Skeletal muscle tissue (tissue), 4 donors: ENCODE data around the gene COL6A5. TPM values are rescaled to one million over a fixed set of nuclear protein-coding genes. Genes with fewer than 3 reads are reported as not detected.
"Not testable (repeated sequence)": the region's sequence is repeated elsewhere in the genome, so short reads cannot be mapped to it uniquely, and the experiment has no call there.

Experiments used
- H3K27ac ChIP-seq: one replicate; pipeline ENCODE4 v1.7.0; 2013; ENCODE audit warnings: mild to moderate bottlenecking, low read depth, low read length, inconsistent platforms
- H3K27me3 ChIP-seq, 3 donors: one replicate each; pipeline ENCODE4 v1.7.0; 2013; ENCODE audit warnings: low read length in 3 of 3; ENCODE audit not compliant: control insufficient read depth in 3 of 3, insufficient read depth in 3 of 3
- H3K36me3 ChIP-seq, 3 donors: one replicate each; pipeline ENCODE4 v1.7.0; 2013; ENCODE audit warnings: low read length in 3 of 3; ENCODE audit not compliant: control insufficient read depth in 3 of 3, insufficient read depth in 3 of 3
- H3K4me1 ChIP-seq, 3 donors: one replicate each; pipeline ENCODE4 v1.7.0; 2013; ENCODE audit warnings: low read length in 3 of 3, mild to moderate bottlenecking in 3 of 3; ENCODE audit not compliant: control insufficient read depth in 3 of 3, insufficient read depth in 3 of 3
- H3K4me3 ChIP-seq, 3 donors: one replicate each; pipeline ENCODE4 v1.7.0; 2013; ENCODE audit warnings: low read length in 3 of 3
- H3K9ac ChIP-seq, 3 donors: one replicate each; pipeline ENCODE4 v1.7.0; 2013; ENCODE audit warnings: low read length in 3 of 3, mild to moderate bottlenecking in 3 of 3, moderate library complexity in 2 of 3, low read depth in 1 of 3
- H3K9me3 ChIP-seq, 3 donors: one replicate each; pipeline ENCODE4 v1.7.0; 2013; ENCODE audit warnings: low read length in 3 of 3; ENCODE audit not compliant: control insufficient read depth in 3 of 3
- total RNA-seq: library from RNA; depleted of rRNA; stranded (reverse); fragments of >200 nt; gene quantifications from one replicate; pipeline ENCODE4 v1.2.3, GENCODE V29; 2014
- donor health status: Osteomylitis.

Gene COL6A5
- total RNA-seq, 1 donor from 2014 or later = not detected

- Histone ChIP-seq H3K4me3 (no peak overlapping the region), H3K4me1 (no peaks in the 10 kb centered on the region), H3K9ac (no peak overlapping the region), H3K27me3 (no peaks in the 10 kb centered on the region), H3K27ac (no peak overlapping the region), H3K36me3 (no peaks in the 10 kb centered on the region), H3K9me3 (no peaks in the 10 kb centered on the region)
These were observed 84.8 kb downstream of the COL6A5 start for GRCh38 chr3:130430266-130430665.

- H3K27me3 ChIP-seq, H3K9me3 ChIP-seq, H3K4me3 ChIP-seq, H3K36me3 ChIP-seq, H3K4me1 ChIP-seq, H3K9ac ChIP-seq, H3K27ac ChIP-seq: not testable (repeated sequence)
These were observed 86.6 kb downstream of the COL6A5 start for GRCh38 chr3:130432086-130432485.

DNA sequence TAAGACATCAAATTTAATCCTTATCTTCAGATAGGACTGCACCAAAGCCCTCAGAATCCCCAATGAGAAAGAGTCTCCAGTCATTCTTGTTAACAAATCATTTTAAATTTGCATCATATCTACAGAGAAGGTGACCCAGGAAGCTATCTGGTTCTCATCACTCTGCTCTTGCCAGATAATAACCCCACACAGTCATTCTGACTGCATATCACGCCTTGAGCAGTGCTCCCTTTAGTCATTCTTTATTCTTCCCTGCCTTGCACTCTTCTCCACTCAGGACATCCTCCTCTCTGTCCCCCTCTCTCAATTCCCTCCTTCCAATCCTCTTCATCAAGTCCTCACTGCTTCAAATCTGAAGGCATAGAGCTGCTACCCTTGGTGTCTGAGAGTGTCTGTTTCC lies 87.8 kb downstream of the COL6A5 start:
- H3K36me3 ChIP-seq = no peaks in the 10 kb centered on the region
- H3K9ac ChIP-seq = no peak overlapping the region
- no peak overlapping the region for H3K4me3 ChIP-seq
- H3K27ac ChIP-seq = no peak overlapping the region
- no peaks in the 10 kb centered on the region for H3K27me3 ChIP-seq
- H3K4me1 ChIP-seq = no peaks in the 10 kb centered on the region
- no peaks in the 10 kb centered on the region for H3K9me3 ChIP-seq

GRCh38 chr3:130442284-130442683 lies 96.8 kb downstream of the COL6A5 start:
- Histone ChIP-seq H3K9me3 (no peaks in the 10 kb centered on the region), H3K27ac (no peak overlapping the region), H3K27me3 (no peaks in the 10 kb centered on the region), H3K4me3 (no peak overlapping the region), H3K4me1 (no peaks in the 10 kb centered on the region), H3K9ac (no peak overlapping the region), H3K36me3 (no peaks in the 10 kb centered on the region)

- H3K4me3 ChIP-seq, H3K27me3 ChIP-seq, H3K4me1 ChIP-seq, H3K27ac ChIP-seq, H3K36me3 ChIP-seq, H3K9ac ChIP-seq, H3K9me3 ChIP-seq: not testable (repeated sequence)
These were observed 101.4 kb downstream of the COL6A5 start for GRCh38 chr3:130446840-130447239.

DNA sequence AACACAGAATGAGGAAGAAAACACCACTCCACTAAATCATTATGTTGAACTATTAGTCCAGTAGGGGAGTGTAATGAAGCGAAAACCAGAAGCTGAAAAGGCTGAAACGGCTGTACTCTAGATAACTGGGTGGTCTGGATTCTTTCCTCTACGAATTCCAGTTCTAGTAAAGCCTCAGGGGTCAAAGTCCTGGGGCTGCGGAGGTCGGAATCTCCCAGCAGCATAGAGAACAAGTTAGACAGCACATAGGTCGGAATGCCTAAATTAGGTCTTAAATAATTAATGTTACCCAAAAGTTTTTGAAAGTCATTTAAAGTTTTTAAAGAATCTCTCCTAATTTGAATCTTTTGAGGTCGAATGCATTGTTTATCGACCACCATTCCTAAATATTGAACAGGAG lies 102.7 kb downstream of the COL6A5 start:
- not testable (repeated sequence) for H3K27ac ChIP-seq, H3K4me1 ChIP-seq, H3K27me3 ChIP-seq, H3K4me3 ChIP-seq, H3K9ac ChIP-seq, H3K36me3 ChIP-seq, H3K9me3 ChIP-seq

DNA sequence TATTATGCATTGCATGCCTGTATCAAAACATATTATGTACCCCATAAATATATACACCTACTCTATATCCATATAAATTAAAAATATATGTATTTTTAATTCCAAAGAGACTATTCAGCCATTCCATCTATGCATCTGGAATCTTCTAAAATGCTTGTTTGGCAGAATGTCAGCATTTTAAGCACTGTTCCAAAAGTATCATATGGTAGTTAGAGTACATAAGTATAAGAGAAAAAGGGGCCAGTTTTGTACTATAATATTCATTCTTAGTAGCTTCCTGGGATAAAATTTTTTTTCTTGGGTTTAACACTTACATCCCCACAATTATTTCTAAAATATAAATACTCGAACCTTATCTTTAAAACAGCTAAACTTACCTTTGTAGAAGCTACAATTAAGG lies 111.1 kb downstream of the COL6A5 start:
- no peaks in the 10 kb centered on the region for H3K4me1 ChIP-seq
- H3K9me3 ChIP-seq = no peaks in the 10 kb centered on the region
- H3K27me3 ChIP-seq = no peaks in the 10 kb centered on the region
- H3K36me3 ChIP-seq = no peaks in the 10 kb centered on the region
- no peak overlapping the region for H3K27ac ChIP-seq
- no peak overlapping the region for H3K9ac ChIP-seq
- H3K4me3 ChIP-seq = no peak overlapping the region

GRCh38 chr3:130457671-130458070 lies 112.2 kb downstream of the COL6A5 start:
- Histone ChIP-seq H3K36me3 (no peaks in the 10 kb centered on the region), H3K4me1 (no peaks in the 10 kb centered on the region), H3K27ac (no peak overlapping the region), H3K9ac (no peak overlapping the region), H3K9me3 (no peaks in the 10 kb centered on the region), H3K4me3 (no peak overlapping the region), H3K27me3 (no peaks in the 10 kb centered on the region)

DNA sequence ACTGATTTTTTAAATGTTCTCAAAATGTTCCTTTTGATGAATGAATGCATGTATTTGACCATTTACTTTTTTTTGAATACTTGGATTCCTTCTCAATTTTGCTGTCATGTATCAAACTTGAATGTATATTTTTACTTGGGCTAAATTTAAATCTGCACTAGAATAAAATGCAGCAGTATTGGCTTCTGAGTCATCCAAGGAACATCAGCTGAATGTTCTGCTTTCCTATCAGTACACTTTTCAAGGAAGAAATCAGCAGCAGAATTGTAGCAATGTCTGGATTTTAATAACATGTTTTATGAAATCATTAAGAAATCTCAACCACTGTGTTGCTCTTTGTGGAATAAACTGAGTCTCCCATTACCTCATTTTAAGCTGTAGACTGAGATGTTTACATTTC lies 114.5 kb downstream of the COL6A5 start:
- no peak overlapping the region for H3K27ac ChIP-seq
- no peak overlapping the region for H3K9ac ChIP-seq
- no peaks in the 10 kb centered on the region for H3K4me1 ChIP-seq
- H3K4me3 ChIP-seq = no peak overlapping the region
- H3K9me3 ChIP-seq = no peaks in the 10 kb centered on the region
- no peaks in the 10 kb centered on the region for H3K36me3 ChIP-seq
- H3K27me3 ChIP-seq = no peaks in the 10 kb centered on the region

DNA sequence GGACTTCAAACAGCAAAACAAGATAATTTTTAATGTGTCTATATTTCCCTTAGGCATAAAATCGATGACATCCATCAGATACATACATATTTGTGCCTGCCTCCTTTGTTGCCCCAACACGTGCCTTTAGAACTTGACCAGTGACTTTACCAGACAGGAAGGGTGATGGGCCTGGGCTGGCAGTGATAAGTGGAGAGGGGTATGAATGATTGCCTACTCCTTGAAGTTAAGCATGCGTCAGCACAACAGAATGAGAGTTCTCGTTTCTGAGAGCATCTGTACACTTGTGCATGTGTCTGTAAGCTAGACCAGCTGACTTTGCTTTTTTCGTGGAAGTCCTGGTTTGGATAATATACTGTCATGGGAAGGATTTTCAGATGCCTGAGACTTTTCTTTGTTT lies 116.6 kb downstream of the COL6A5 start:
- no peaks in the 10 kb centered on the region for H3K9me3 ChIP-seq
- H3K27me3 ChIP-seq = no peaks in the 10 kb centered on the region
- H3K27ac ChIP-seq = no peak overlapping the region
- no peaks in the 10 kb centered on the region for H3K4me1 ChIP-seq
- no peak overlapping the region for H3K9ac ChIP-seq
- no peaks in the 10 kb centered on the region for H3K36me3 ChIP-seq
- no peak overlapping the region for H3K4me3 ChIP-seq

DNA sequence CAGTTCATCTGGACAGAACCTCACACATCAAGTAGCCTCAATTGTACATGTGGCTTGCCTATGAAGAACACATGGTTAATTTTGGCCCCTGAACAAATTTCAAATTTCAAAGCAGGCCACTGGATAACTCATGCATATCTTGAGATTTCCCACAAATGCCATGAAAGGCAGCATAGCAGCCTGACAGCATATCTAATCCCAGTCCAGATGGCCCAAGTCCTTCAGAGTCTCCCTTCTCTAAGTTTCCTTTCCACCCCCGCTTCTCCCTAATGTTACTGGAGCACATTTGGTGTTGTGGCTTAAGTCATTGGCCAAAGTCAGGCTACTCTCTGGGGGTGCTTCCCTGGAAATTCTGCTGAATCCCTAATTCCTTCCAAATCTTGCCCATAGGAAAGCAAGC lies 117.7 kb downstream of the COL6A5 start:
- Histone ChIP-seq H3K27me3 (no peaks in the 10 kb centered on the region), H3K9me3 (no peaks in the 10 kb centered on the region), H3K4me3 (no peak overlapping the region), H3K27ac (no peak overlapping the region), H3K9ac (no peak overlapping the region), H3K36me3 (no peaks in the 10 kb centered on the region), H3K4me1 (no peaks in the 10 kb centered on the region)
